HTR-8/SVneo (cell line): ENCODE results near the gene CLC.

Source experiments
- DNase-seq: peaks from one replicate; pipeline ENCODE4 v3.0.0; 2011; ENCODE audit warnings: low spot score, mixed read lengths; ENCODE audit not compliant: insufficient read length
- FAIRE-seq: peaks from 2 replicates; lab custom pipeline; 2011; peaks lifted over from hg19 to GRCh38; lab: Jason Lieb, UNC

CLC gene

DNA sequence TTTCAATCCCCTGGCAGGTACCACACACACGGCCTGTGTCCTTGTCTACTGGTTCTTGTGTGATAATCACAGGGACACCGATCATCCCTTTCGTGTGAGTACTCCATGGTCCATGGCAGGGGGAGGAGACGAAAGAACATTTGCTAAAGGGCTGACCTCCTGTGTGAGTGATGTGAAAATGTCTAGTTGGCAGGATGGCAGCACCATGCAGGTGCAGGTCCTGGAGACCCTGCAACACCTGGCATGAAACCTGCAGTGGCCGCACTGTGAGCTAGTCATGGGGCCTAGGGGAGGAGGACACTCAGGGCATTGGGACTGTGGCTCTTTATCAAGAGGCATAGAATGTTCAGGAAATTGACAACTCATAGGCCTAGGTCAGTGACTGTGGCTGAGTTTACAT, 56.4 kb downstream of the CLC start:
- FAIRE-seq (no peak), DNase-seq (no peak)
